GM12878 (cell line): ENCODE data around the gene PML. TPM values are rescaled to one million over a fixed set of nuclear protein-coding genes. Genes with fewer than 3 reads are reported as not detected.
A peak's percentile ranks its signal among the peaks of the same experiment; 100 is the strongest.

Experiments used
- BCL11A ChIP-seq: IDR thresholded peaks from 2 replicates; pipeline ENCODE4 v1.6.1; 2011; ENCODE audit warnings: low read depth, low read length
- EED ChIP-seq: sonication (generic); IDR thresholded peaks from 2 replicates; pipeline ENCODE4 v1.6.1; 2016; ENCODE audit warnings: antibody characterized with exemption, low read depth
- EZH2 ChIP-seq: IDR thresholded peaks from 2 replicates; pipeline ENCODE4 v1.6.1; 2012; ENCODE audit warnings: low read depth, mild to moderate bottlenecking, control low read depth, inconsistent platforms, low read length, borderline replicate concordance; ENCODE audit not compliant: control insufficient read depth
- FOXM1 ChIP-seq: IDR thresholded peaks from 2 replicates; pipeline ENCODE4 v1.6.1; 2012; ENCODE audit warnings: low read depth, mild to moderate bottlenecking, inconsistent platforms, low read length, moderate library complexity
- GATAD2B ChIP-seq: fragments of 450-650 bp; conservative IDR thresholded peaks from 2 replicates; pipeline ENCODE4 v1.6.1; 2017; ENCODE audit warnings: low read depth, mild to moderate bottlenecking, moderate library complexity
- HDAC2 ChIP-seq: fragments of 200-600 bp; sonication (generic); IDR thresholded peaks from 2 replicates; pipeline ENCODE4 v1.6.1; 2017
- HDGF ChIP-seq: fragments of 450-650 bp; IDR thresholded peaks from 2 replicates; pipeline ENCODE4 v1.6.1; 2016; ENCODE audit warnings: antibody characterized with exemption
- PML ChIP-seq: IDR thresholded peaks from 2 replicates; pipeline ENCODE4 v1.6.1; 2012; ENCODE audit warnings: low read length, inconsistent platforms
- RFX5 ChIP-seq: IDR thresholded peaks from 2 replicates; pipeline ENCODE4 v1.6.1; 2011; ENCODE audit warnings: low read depth, low read length, improper control_type of control experiment
- RUNX3 ChIP-seq: IDR thresholded peaks from 2 replicates; pipeline ENCODE4 v1.6.1; 2012; ENCODE audit warnings: low read length, inconsistent platforms
- SIN3A ChIP-seq: IDR thresholded peaks from 2 replicates; pipeline ENCODE4 v1.6.1; 2012; ENCODE audit warnings: low read depth, low read length, improper control_type of control experiment
- SIX5 ChIP-seq: IDR thresholded peaks from 2 replicates; pipeline ENCODE4 v1.6.1; 2011; ENCODE audit warnings: mild to moderate bottlenecking, low read depth, low read length, moderate library complexity; ENCODE audit not compliant: severe bottlenecking
- SMAD5 ChIP-seq: IDR thresholded peaks from 2 replicates; pipeline ENCODE4 v1.6.1; 2016; ENCODE audit warnings: antibody characterized with exemption, low read depth
- SMARCA5 ChIP-seq: fragments of 450-650 bp; IDR thresholded peaks from 2 replicates; pipeline ENCODE4 v1.6.1; 2017; ENCODE audit warnings: mild to moderate bottlenecking
- SP1 ChIP-seq: IDR thresholded peaks from one replicate; pipeline ENCODE4 v1.6.1; 2011; ENCODE audit warnings: low read depth, low read length
- SPI1 ChIP-seq: IDR thresholded peaks from 2 replicates; pipeline ENCODE4 v1.6.1; 2011; ENCODE audit warnings: low read depth, mild to moderate bottlenecking, low read length, moderate library complexity, borderline replicate concordance; ENCODE audit not compliant: insufficient read depth
- SREBF2 ChIP-seq: IDR thresholded peaks from 2 replicates; pipeline ENCODE4 v1.6.1; 2012; ENCODE audit warnings: mild to moderate bottlenecking, low read length
- STAT1 ChIP-seq: fragments of 450-650 bp; conservative IDR thresholded peaks from 2 replicates; pipeline ENCODE4 v1.6.1; 2014; ENCODE audit warnings: antibody characterized with exemption, mild to moderate bottlenecking
- ZNF217 ChIP-seq: fragments of 450-650 bp; IDR thresholded peaks from 2 replicates; pipeline ENCODE4 v1.6.1; 2017; ENCODE audit warnings: antibody characterized with exemption, mild to moderate bottlenecking
- ZNF24 ChIP-seq: fragments of 450-650 bp; IDR thresholded peaks from 2 replicates; pipeline ENCODE4 v1.6.1; 2017; ENCODE audit warnings: antibody characterized with exemption, mild to moderate bottlenecking
- polyA plus RNA-seq, 11 experiments: library from polyadenylated mRNA; depleted of rRNA in 4 of 11; unstranded in 6 of 11; stranded (reverse) in 5 of 11; fragments of >200 nt; fragmentation: Nextera tagmentation in 4 of 11; fragmentation: Illumina TruSeq in 1 of 11; extraction: Ambion mirVana in 4 of 11; extraction: Trizol in 1 of 11; gene quantifications; 1 replicate in 1 of 11; 2 replicates in 10 of 11; pipeline versions ENCODE4 v1.2.1 to v1.2.3, GENCODE V29; 2011 to 2016; ENCODE audit warnings: inconsistent platforms in 2 of 11, missing spikeins in 2 of 11, low read depth in 1 of 11
- total RNA-seq, 4 experiments: library from RNA; depleted of rRNA in 3 of 4; stranded (reverse); fragments of >200 nt in 3 of 4; fragmentation: Illumina TruSeq in 1 of 4; extraction: Trizol in 1 of 4; gene quantifications; 2 replicates each; pipeline versions ENCODE4 v1.2.1 to v1.2.3, GENCODE V29; 2013 to 2021
- TF ChIP-seq, protein P1 (sequence below): fragments of 450-650 bp; IDR thresholded peaks from 2 replicates; pipeline ENCODE4 v1.6.1; 2017; ENCODE audit warnings: mild to moderate bottlenecking, moderate library complexity
- TF ChIP-seq, protein P2 (sequence below): IDR thresholded peaks from 2 replicates; pipeline ENCODE4 v1.6.1; 2011; ENCODE audit warnings: low read depth, mild to moderate bottlenecking, low read length, moderate library complexity, borderline replicate concordance; ENCODE audit errors: extremely low read depth
- TF ChIP-seq, protein P3 (sequence below): fragments of 450-650 bp; IDR thresholded peaks from 2 replicates; pipeline ENCODE4 v1.6.1; 2016; ENCODE audit warnings: mild to moderate bottlenecking
- TF ChIP-seq, protein P4 (sequence below): fragments of 150-350 bp; IDR thresholded peaks from 2 replicates; pipeline ENCODE4 v1.6.1; 2016; ENCODE audit warnings: low read depth, low read length

PML gene
- total and polyA plus RNA-seq, 10 of the 15 experiments (the other 5 are each of a cell fraction or from before 2014, with no cell fraction given), result 8.5 to 95.5 (median 30.8) TPM

DNA sequence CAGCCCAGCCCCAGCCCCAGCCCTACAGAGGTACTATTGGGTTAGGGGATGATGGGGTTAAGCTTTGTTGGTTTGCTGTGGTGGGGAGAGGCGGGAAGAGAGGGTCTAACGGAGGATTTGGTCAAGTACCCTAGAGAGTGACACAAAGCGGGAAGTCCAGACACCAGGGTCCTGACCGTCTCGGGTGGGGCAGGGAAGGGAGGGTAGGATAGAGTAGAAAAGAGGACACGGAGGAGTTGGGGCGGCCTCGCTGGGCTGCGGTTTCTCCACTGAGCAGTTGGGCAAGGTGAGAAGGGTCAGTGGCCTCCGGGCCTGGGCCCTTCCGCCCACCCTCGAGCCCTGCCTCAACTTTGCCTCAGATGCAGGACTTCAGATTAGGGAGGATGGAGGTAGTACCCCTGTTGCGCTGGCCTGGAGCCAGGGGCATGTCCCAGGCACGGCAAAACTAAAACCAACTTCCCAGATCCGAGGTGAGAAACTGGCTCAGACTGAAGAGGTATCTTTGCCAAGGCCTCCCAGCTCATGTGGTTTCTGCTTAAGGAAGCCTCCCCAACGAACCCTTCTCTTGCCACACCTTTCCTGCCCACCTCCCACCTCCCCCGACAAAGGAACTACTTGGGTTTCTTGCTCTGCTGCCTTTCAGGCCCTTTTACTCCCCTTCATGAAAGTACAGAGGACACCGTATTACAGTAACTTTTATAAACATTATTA is 551 bp downstream of the PML start (continued):
- TF ChIP-seq, protein P1, sequence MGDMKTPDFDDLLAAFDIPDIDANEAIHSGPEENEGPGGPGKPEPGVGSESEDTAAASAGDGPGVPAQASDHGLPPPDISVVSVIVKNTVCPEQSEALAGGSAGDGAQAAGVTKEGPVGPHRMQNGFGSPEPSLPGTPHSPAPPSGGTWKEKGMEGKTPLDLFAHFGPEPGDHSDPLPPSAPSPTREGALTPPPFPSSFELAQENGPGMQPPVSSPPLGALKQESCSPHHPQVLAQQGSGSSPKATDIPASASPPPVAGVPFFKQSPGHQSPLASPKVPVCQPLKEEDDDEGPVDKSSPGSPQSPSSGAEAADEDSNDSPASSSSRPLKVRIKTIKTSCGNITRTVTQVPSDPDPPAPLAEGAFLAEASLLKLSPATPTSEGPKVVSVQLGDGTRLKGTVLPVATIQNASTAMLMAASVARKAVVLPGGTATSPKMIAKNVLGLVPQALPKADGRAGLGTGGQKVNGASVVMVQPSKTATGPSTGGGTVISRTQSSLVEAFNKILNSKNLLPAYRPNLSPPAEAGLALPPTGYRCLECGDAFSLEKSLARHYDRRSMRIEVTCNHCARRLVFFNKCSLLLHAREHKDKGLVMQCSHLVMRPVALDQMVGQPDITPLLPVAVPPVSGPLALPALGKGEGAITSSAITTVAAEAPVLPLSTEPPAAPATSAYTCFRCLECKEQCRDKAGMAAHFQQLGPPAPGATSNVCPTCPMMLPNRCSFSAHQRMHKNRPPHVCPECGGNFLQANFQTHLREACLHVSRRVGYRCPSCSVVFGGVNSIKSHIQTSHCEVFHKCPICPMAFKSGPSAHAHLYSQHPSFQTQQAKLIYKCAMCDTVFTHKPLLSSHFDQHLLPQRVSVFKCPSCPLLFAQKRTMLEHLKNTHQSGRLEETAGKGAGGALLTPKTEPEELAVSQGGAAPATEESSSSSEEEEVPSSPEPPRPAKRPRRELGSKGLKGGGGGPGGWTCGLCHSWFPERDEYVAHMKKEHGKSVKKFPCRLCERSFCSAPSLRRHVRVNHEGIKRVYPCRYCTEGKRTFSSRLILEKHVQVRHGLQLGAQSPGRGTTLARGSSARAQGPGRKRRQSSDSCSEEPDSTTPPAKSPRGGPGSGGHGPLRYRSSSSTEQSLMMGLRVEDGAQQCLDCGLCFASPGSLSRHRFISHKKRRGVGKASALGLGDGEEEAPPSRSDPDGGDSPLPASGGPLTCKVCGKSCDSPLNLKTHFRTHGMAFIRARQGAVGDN, result no peak
- no peak for TF ChIP-seq SP1
- peak; percentile 34; the same call in 1 of the 2 replicates for TF ChIP-seq RUNX3
- TF ChIP-seq HDAC2, result no peak
- TF ChIP-seq, protein P2, sequence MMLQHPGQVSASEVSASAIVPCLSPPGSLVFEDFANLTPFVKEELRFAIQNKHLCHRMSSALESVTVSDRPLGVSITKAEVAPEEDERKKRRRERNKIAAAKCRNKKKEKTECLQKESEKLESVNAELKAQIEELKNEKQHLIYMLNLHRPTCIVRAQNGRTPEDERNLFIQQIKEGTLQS, result no peak
- TF ChIP-seq HDGF, result 0 out of 2 replicates have a peak, but pooled peaks have one; percentile 3
- no peak for TF ChIP-seq PML
- no peak for TF ChIP-seq STAT1
- TF ChIP-seq BCL11A, result no peak
- TF ChIP-seq SIN3A, result no peak
- no peak for TF ChIP-seq SMARCA5
- no peak for TF ChIP-seq SMAD5
- TF ChIP-seq ZNF217, result no peak
- no peak for TF ChIP-seq FOXM1
- no peak for TF ChIP-seq SREBF2
- TF ChIP-seq ZNF24, result no peak
- no peak for TF ChIP-seq EZH2
- TF ChIP-seq, protein P3, sequence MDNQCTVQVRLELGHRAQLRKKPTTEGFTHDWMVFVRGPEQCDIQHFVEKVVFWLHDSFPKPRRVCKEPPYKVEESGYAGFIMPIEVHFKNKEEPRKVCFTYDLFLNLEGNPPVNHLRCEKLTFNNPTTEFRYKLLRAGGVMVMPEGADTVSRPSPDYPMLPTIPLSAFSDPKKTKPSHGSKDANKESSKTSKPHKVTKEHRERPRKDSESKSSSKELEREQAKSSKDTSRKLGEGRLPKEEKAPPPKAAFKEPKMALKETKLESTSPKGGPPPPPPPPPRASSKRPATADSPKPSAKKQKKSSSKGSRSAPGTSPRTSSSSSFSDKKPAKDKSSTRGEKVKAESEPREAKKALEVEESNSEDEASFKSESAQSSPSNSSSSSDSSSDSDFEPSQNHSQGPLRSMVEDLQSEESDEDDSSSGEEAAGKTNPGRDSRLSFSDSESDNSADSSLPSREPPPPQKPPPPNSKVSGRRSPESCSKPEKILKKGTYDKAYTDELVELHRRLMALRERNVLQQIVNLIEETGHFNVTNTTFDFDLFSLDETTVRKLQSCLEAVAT, result 0 out of 2 replicates have a peak, but pooled peaks have one; percentile 22
- TF ChIP-seq RFX5, result no peak
- TF ChIP-seq GATAD2B, result no peak; the same call in 1 of the 2 replicates
- TF ChIP-seq SPI1, result no peak
- 0 out of 2 replicates have a peak, but pooled peaks have one; percentile 14 for TF ChIP-seq EED
- no peak for TF ChIP-seq SIX5
- TF ChIP-seq, protein P4, sequence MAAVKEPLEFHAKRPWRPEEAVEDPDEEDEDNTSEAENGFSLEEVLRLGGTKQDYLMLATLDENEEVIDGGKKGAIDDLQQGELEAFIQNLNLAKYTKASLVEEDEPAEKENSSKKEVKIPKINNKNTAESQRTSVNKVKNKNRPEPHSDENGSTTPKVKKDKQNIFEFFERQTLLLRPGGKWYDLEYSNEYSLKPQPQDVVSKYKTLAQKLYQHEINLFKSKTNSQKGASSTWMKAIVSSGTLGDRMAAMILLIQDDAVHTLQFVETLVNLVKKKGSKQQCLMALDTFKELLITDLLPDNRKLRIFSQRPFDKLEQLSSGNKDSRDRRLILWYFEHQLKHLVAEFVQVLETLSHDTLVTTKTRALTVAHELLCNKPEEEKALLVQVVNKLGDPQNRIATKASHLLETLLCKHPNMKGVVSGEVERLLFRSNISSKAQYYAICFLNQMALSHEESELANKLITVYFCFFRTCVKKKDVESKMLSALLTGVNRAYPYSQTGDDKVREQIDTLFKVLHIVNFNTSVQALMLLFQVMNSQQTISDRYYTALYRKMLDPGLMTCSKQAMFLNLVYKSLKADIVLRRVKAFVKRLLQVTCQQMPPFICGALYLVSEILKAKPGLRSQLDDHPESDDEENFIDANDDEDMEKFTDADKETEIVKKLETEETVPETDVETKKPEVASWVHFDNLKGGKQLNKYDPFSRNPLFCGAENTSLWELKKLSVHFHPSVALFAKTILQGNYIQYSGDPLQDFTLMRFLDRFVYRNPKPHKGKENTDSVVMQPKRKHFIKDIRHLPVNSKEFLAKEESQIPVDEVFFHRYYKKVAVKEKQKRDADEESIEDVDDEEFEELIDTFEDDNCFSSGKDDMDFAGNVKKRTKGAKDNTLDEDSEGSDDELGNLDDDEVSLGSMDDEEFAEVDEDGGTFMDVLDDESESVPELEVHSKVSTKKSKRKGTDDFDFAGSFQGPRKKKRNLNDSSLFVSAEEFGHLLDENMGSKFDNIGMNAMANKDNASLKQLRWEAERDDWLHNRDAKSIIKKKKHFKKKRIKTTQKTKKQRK, result no peak
